HL-60 (cell line): ENCODE data around the gene TXNRD2.

Experiments used
- DNase-seq, 2 experiments: peaks; one replicate each; pipeline ENCODE4 v3.0.0-alpha.2; 2010 to 2020; ENCODE audit warnings: low read depth in 1 of 2, low spot score in 1 of 2
- H3K27ac ChIP-seq: fragments of 250-450 bp; sonication (Bioruptor Pico); replicated peaks from 2 replicates; pipeline ENCODE4 v1.5.1; 2020; ENCODE audit warnings: mild to moderate bottlenecking, moderate library complexity
- H3K27me3 ChIP-seq: fragments of 250-450 bp; sonication (Bioruptor Pico); 2 replicates; pipeline ENCODE4 v1.5.1; 2021; ENCODE audit warnings: mild to moderate bottlenecking, moderate library complexity; ENCODE audit not compliant: insufficient read depth, poor library complexity, severe bottlenecking
- H3K4me3 ChIP-seq: replicated peaks from 2 replicates; pipeline ENCODE4 v1.5.1; 2011; ENCODE audit warnings: mild to moderate bottlenecking, control low read depth, low read length; ENCODE audit not compliant: insufficient read depth
- GABPA ChIP-seq: IDR thresholded peaks from 2 replicates; pipeline ENCODE4 v1.6.1; 2012; ENCODE audit warnings: low read depth
- POLR2AphosphoS5 ChIP-seq: IDR thresholded peaks from 2 replicates; pipeline ENCODE4 v1.6.1; 2012; ENCODE audit warnings: low read depth
- SPI1 ChIP-seq: IDR thresholded peaks from 2 replicates; pipeline ENCODE4 v1.6.1; 2012; ENCODE audit warnings: low read depth, mild to moderate bottlenecking, borderline replicate concordance
- TF ChIP-seq, protein P1 (sequence below): IDR thresholded peaks from one replicate; pipeline ENCODE4 v1.5.1; 2011; ENCODE audit warnings: low read length, control low read depth, inconsistent platforms; ENCODE audit not compliant: insufficient read depth
- TF ChIP-seq, protein P2 (sequence below): IDR thresholded peaks from 2 replicates; pipeline ENCODE4 v1.6.1; 2012; ENCODE audit warnings: low read depth; ENCODE audit not compliant: insufficient replicate concordance

The TXNRD2 gene

GRCh38 chr22:19874307-19875060 is 67.1 kb downstream of the TXNRD2 start:
- DNase-seq: no peak

GRCh38 chr22:19873960-19874306 is 67.7 kb downstream of the TXNRD2 start:
- Histone ChIP-seq H3K4me3 (no peak overlapping the region), H3K27ac (no peak overlapping the region), H3K27me3 (no peaks in the 10 kb centered on the region)
- TF ChIP-seq POLR2AphosphoS5: no peak
- no peak for TF ChIP-seq SPI1
- TF ChIP-seq, protein P1, sequence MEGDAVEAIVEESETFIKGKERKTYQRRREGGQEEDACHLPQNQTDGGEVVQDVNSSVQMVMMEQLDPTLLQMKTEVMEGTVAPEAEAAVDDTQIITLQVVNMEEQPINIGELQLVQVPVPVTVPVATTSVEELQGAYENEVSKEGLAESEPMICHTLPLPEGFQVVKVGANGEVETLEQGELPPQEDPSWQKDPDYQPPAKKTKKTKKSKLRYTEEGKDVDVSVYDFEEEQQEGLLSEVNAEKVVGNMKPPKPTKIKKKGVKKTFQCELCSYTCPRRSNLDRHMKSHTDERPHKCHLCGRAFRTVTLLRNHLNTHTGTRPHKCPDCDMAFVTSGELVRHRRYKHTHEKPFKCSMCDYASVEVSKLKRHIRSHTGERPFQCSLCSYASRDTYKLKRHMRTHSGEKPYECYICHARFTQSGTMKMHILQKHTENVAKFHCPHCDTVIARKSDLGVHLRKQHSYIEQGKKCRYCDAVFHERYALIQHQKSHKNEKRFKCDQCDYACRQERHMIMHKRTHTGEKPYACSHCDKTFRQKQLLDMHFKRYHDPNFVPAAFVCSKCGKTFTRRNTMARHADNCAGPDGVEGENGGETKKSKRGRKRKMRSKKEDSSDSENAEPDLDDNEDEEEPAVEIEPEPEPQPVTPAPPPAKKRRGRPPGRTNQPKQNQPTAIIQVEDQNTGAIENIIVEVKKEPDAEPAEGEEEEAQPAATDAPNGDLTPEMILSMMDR: no peak
- TF ChIP-seq GABPA: no peak
- TF ChIP-seq, protein P2, sequence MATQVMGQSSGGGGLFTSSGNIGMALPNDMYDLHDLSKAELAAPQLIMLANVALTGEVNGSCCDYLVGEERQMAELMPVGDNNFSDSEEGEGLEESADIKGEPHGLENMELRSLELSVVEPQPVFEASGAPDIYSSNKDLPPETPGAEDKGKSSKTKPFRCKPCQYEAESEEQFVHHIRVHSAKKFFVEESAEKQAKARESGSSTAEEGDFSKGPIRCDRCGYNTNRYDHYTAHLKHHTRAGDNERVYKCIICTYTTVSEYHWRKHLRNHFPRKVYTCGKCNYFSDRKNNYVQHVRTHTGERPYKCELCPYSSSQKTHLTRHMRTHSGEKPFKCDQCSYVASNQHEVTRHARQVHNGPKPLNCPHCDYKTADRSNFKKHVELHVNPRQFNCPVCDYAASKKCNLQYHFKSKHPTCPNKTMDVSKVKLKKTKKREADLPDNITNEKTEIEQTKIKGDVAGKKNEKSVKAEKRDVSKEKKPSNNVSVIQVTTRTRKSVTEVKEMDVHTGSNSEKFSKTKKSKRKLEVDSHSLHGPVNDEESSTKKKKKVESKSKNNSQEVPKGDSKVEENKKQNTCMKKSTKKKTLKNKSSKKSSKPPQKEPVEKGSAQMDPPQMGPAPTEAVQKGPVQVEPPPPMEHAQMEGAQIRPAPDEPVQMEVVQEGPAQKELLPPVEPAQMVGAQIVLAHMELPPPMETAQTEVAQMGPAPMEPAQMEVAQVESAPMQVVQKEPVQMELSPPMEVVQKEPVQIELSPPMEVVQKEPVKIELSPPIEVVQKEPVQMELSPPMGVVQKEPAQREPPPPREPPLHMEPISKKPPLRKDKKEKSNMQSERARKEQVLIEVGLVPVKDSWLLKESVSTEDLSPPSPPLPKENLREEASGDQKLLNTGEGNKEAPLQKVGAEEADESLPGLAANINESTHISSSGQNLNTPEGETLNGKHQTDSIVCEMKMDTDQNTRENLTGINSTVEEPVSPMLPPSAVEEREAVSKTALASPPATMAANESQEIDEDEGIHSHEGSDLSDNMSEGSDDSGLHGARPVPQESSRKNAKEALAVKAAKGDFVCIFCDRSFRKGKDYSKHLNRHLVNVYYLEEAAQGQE: no peak
- no peak for DNase-seq

More at GRCh38 chr22:19874307-19875060, 67.1 kb downstream of the TXNRD2 start:
- TF ChIP-seq, protein P1: no peak
- no peak for TF ChIP-seq POLR2AphosphoS5
- H3K27ac ChIP-seq: no peak overlapping the region
- H3K4me3 ChIP-seq: no peak overlapping the region
- H3K27me3 ChIP-seq: no peaks in the 10 kb centered on the region

DNA sequence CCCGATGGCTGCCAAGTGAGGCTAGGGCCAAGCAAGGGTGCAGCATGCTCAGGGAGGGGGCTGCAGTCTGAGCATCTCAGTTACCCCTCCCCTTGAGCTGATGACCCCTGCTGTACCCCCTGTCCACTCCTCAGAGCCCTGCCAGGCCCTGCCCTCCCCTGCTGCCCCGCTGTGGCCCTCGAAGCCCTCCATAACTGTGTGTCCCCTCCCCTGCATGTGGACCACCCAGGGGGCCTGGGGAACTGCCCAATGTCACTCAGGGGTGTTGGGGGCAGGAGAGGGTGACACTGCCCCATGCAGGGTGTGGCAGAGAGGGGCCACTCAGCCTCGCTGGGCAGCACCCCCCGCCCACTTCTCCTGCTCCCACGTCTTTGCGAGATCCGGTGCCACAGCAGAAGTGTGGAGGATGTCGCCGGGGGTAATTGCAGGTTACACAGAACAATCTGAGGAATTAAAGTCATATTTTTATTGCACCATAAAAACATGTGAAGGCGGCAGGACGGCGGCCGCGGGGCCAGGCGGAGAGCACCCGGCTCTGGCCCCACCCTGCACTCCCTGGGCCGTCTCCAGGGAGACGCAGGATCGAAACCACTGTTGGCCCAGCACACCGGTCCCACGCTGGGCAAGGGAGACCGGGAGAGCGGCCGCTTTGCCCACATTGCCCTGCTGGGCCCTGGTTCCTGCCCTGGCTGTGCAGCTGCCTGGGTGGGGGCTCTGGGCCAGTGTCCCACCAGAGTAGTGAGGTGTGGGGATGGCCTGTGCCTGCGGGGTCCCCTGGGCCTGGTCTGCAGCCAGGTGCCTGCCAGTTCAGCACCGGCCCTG is 68.3 kb downstream of the TXNRD2 start:
- H3K27ac ChIP-seq: no peak overlapping the region
- H3K27me3 ChIP-seq: no peaks in the 10 kb centered on the region
- no peak for TF ChIP-seq GABPA
- TF ChIP-seq SPI1: no peak
- TF ChIP-seq, protein P1: no peak
- TF ChIP-seq POLR2AphosphoS5: no peak
- TF ChIP-seq, protein P2: no peak
- H3K4me3 ChIP-seq: no peak overlapping the region
- DNase-seq: no peak
